Neural progenitor cell (in vitro differentiated cells): ENCODE measurements around the gene FOXA2.

ENCODE experiments used
- EZH2 ChIP-seq: fragments of 200-600 bp; sonication (generic); IDR thresholded peaks from 2 replicates; pipeline ENCODE4 v1.6.1; 2017; ENCODE audit warnings: antibody characterized with exemption, mild to moderate bottlenecking, moderate library complexity
- EZH2phosphoT487 ChIP-seq: fragments of 200-600 bp; sonication (generic); IDR thresholded peaks from 2 replicates; pipeline ENCODE4 v1.6.1; 2017; ENCODE audit warnings: antibody characterized with exemption
- TF ChIP-seq, protein P1 (sequence below): fragments of 200-600 bp; sonication (generic); IDR thresholded peaks from 2 replicates; pipeline ENCODE4 v1.5.1; 2017; ENCODE audit warnings: antibody characterized with exemption, mild to moderate bottlenecking

DNA sequence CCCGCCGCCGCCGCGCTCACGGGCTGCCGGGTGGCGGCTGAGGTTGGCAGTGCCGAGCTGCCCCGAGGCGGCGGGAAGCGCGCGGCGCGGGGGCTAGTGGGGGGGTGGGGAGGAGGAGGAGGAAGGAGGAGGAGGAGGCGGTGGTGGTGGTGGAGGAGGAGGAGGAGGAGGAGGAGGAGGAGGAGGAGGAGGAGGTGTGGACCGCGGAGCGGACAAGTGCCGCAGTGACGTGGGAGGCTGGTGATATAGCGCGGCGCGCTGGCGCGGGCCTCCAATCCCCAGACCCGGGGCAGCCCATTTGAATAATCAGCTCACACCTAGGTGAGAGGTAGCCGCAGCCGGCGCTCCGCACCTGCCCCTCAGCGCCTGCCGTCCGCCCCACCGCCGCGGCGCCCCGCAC lies at the start of gene FOXA2:
- TF ChIP-seq, protein P1, sequence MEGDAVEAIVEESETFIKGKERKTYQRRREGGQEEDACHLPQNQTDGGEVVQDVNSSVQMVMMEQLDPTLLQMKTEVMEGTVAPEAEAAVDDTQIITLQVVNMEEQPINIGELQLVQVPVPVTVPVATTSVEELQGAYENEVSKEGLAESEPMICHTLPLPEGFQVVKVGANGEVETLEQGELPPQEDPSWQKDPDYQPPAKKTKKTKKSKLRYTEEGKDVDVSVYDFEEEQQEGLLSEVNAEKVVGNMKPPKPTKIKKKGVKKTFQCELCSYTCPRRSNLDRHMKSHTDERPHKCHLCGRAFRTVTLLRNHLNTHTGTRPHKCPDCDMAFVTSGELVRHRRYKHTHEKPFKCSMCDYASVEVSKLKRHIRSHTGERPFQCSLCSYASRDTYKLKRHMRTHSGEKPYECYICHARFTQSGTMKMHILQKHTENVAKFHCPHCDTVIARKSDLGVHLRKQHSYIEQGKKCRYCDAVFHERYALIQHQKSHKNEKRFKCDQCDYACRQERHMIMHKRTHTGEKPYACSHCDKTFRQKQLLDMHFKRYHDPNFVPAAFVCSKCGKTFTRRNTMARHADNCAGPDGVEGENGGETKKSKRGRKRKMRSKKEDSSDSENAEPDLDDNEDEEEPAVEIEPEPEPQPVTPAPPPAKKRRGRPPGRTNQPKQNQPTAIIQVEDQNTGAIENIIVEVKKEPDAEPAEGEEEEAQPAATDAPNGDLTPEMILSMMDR, result no peak
- TF ChIP-seq EZH2 (no peak), EZH2phosphoT487 (no peak)
